Right atrium auricular region (tissue), 2 donors: ENCODE measurements around the gene FOXP1. TPM values are rescaled to one million over a fixed set of nuclear protein-coding genes. Genes with fewer than 3 reads are reported as not detected.

Source experiments
- DNase-seq: peaks from one replicate; pipeline ENCODE4 v3.0.0-alpha.2; 2019; ENCODE audit warnings: low spot score
- H3K27ac ChIP-seq, 2 donors: fragments of 200-600 bp; sonication (generic); 1 replicate in 1 of 2; 2 replicates in 1 of 2; pipeline ENCODE4 v1.5.1; 2016 to 2019
- H3K27me3 ChIP-seq, 2 donors: fragments of 200-600 bp; sonication (generic); one replicate each; pipeline versions ENCODE4 v1.5.1 to v1.6.0; 2017 to 2019
- H3K36me3 ChIP-seq: fragments of 200-600 bp; sonication (generic); one replicate; pipeline ENCODE4 v1.5.1; 2016
- H3K4me1 ChIP-seq, 2 donors: fragments of 200-600 bp; sonication (generic); one replicate each; pipeline versions ENCODE4 v1.5.1 to v1.6.0; 2017 to 2019
- H3K4me3 ChIP-seq, 2 donors: fragments of 200-600 bp; sonication (generic); 1 replicate in 1 of 2; 2 replicates in 1 of 2; pipeline ENCODE4 v1.5.1; 2017 to 2019; ENCODE audit warnings: mild to moderate bottlenecking in 1 of 2, moderate library complexity in 1 of 2
- H3K9me3 ChIP-seq, 2 donors: fragments of 200-600 bp; sonication (generic); one replicate each; pipeline ENCODE4 v1.5.1; 2019
- total RNA-seq, 2 donors: library from RNA; depleted of rRNA; stranded (reverse); fragments of >200 nt; gene quantifications; one replicate each; pipeline ENCODE4 v1.1.0, GENCODE V29; 2016
- TF ChIP-seq, protein P1 (sequence below), 2 donors: fragments of 200-600 bp; sonication (generic); IDR thresholded peaks; one replicate each; pipeline ENCODE4 v1.5.1; 2019; ENCODE audit warnings: antibody characterized with exemption in 2 of 2

Gene FOXP1
- total RNA-seq, 2 donors from 2014 or later = 39.2 to 59.0 TPM

DNA sequence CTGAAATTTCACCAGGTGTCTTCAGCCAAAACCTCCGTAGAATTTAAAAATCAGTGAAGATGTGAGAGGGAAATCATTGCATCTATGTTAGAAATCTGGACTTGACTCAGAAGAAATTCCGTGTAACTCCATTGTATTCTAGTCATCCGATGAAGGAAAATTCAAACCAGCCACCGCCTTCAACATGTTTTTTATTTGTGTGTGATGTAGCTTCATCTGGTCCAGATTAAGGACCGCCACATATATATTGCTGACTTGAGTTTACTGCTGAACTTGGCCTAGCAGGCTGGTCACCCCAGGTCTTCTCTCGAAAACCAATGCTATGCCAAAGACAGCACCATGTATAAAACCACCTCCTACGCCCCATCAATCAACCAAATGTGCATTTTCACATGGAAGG, 120.9 kb downstream of the FOXP1 start:
- TF ChIP-seq, protein P1, sequence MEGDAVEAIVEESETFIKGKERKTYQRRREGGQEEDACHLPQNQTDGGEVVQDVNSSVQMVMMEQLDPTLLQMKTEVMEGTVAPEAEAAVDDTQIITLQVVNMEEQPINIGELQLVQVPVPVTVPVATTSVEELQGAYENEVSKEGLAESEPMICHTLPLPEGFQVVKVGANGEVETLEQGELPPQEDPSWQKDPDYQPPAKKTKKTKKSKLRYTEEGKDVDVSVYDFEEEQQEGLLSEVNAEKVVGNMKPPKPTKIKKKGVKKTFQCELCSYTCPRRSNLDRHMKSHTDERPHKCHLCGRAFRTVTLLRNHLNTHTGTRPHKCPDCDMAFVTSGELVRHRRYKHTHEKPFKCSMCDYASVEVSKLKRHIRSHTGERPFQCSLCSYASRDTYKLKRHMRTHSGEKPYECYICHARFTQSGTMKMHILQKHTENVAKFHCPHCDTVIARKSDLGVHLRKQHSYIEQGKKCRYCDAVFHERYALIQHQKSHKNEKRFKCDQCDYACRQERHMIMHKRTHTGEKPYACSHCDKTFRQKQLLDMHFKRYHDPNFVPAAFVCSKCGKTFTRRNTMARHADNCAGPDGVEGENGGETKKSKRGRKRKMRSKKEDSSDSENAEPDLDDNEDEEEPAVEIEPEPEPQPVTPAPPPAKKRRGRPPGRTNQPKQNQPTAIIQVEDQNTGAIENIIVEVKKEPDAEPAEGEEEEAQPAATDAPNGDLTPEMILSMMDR (IDR thresholded peaks at IDR 0.05) = no peak
- Histone ChIP-seq H3K9me3 (no peaks in the 10 kb centered on the region), H3K4me3 (no peak overlapping the region), H3K27me3 (no peaks in the 10 kb centered on the region), H3K36me3 (no peaks in the 10 kb centered on the region), H3K4me1 (peaks cover 0 to 11% of the 10 kb centered on the region in 2 donors), H3K27ac (no peak overlapping the region)
- no peak for DNase-seq

DNA sequence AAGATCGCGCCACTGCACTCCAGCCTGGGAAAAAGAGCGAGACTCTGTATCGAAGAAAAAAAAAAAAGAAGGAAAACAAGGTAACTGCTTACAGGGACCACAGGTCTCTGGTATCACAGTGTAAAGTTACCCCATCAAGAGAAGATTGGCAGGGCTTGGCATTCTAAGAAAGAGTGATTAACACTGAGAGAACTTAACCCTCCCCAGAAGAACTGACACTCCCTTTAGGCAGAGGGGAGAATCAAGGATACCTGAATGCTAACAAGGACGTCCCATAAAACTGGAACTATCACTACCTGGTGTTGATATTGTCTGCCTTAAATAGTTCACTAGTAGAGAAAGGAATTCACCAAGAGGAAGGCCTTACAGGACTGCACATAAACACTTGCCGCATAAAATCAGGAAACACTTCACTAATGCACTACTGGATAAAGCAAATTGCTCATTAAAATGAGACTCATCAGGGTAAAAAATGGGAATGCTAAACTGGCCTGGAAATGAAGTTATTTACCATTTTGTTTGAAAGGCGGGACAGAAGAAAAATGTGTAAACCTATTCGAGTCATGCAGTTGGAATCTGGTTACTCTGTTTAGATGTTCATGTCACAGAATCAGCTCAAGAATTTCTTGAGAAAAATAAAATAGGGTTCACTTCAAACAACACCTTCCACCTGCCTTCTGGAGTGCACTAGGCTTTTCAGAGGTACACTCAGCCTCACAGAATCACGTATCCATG, 121.6 kb downstream of the FOXP1 start:
- Histone ChIP-seq H3K4me1 (peaks cover 0 to 11% of the 10 kb centered on the region in 2 donors), H3K4me3 (no peak overlapping the region), H3K9me3 (no peaks in the 10 kb centered on the region), H3K27ac (no peak overlapping the region), H3K27me3 (no peaks in the 10 kb centered on the region), H3K36me3 (no peaks in the 10 kb centered on the region)
- TF ChIP-seq, protein P1 (IDR thresholded peaks at IDR 0.05) = no peak
- DNase-seq = no peak

DNA sequence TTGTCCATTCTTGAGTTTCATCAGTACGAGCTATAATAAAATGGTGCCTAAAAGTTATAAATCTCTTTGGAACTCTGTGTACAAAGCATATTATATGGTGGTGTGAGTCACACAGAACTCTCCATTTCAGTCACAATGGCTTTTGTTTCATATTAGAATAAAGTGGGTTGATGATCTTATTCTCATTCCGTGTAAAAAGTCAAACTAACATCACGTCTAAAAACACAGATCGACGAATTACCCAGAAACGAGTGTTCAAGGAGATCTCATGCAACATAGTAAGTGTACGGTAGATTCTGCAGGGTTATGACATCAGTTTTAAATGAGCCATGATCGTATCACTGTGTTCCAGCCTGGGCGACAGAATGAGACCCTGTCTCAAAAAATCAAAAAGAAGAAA, 122.4 kb downstream of the FOXP1 start:
- Histone ChIP-seq H3K4me1 (peaks cover 0 to 3% of the 10 kb centered on the region in 2 donors), H3K27ac (no peak overlapping the region), H3K4me3 (no peak overlapping the region), H3K36me3 (no peaks in the 10 kb centered on the region), H3K9me3 (no peaks in the 10 kb centered on the region), H3K27me3 (no peaks in the 10 kb centered on the region)
- TF ChIP-seq, protein P1 (IDR thresholded peaks at IDR 0.05) = no peak
- DNase-seq = no peak

DNA sequence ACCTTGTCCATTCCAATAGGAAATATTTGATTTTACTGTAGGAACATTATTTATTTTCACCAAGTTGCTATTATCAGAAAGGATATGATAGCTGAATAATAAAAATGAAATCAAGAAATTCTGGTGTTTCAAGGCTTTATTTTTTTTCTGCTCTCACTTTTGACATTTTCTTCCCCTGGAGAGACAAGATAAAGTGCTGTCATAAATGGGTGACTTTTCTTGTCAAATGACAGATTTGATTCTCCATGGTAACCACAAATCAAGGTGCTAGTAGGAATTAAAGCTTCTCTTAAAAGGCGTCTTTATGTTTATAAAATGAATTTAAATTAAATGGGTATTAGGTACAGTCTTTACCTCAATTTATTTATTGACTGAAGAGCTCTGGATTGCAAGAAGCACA, 124.6 kb downstream of the FOXP1 start:
- H3K27ac ChIP-seq = no peak overlapping the region
- H3K9me3 ChIP-seq = no peaks in the 10 kb centered on the region
- H3K36me3 ChIP-seq = no peaks in the 10 kb centered on the region
- no peak for DNase-seq
- H3K4me3 ChIP-seq = no peak overlapping the region
- no peaks in the 10 kb centered on the region for H3K27me3 ChIP-seq
- TF ChIP-seq, protein P1 (IDR thresholded peaks at IDR 0.05) = no peak
- H3K4me1 ChIP-seq = no peaks in the 10 kb centered on the region

DNA sequence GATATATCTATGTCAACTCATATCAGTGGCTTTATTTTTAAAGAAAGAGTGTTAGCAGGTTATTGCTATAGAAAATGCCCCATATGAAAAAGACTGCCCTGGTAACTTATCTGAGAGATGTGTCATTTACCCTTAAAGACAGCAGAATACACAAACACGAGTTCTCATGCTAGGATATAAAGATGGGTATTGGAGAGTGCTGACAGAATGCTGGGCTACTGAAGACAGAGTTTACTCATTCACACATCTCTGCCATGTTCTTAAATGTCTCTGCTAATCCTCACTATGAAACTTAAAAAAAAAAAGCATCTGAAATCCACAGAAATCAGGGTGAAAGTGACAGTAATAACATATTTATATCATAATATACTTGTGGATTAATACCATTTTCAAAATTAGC, 126.7 kb downstream of the FOXP1 start:
- H3K4me1 ChIP-seq = no peaks in the 10 kb centered on the region
- H3K36me3 ChIP-seq = no peaks in the 10 kb centered on the region
- no peak for DNase-seq
- TF ChIP-seq, protein P1 (IDR thresholded peaks at IDR 0.05) = no peak
- no peak overlapping the region for H3K4me3 ChIP-seq
- no peaks in the 10 kb centered on the region for H3K9me3 ChIP-seq
- no peaks in the 10 kb centered on the region for H3K27me3 ChIP-seq
- H3K27ac ChIP-seq = no peak overlapping the region

DNA sequence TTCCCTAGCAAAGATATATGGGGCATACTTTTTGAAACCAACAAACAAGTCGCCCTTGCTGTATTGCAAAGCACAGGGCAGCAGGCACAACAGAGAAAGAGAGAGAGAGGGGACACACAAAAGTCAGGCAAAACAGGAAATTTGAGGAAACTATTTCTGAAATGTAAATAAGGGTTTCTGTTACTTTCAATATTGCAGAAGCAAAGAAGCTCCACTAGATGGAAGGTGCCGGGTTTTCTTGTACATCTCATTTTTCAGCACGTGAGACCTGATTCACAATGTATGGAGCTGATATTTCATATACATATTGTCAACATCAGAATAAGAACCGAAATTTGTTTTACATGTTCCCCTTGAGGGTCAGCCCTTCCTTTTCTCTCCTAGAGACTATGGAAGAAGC, 127.4 kb downstream of the FOXP1 start:
- no peak overlapping the region for H3K27ac ChIP-seq
- no peaks in the 10 kb centered on the region for H3K9me3 ChIP-seq
- no peak for DNase-seq
- H3K27me3 ChIP-seq = no peaks in the 10 kb centered on the region
- TF ChIP-seq, protein P1 (IDR thresholded peaks at IDR 0.05) = no peak
- no peaks in the 10 kb centered on the region for H3K4me1 ChIP-seq
- no peak overlapping the region for H3K4me3 ChIP-seq
- no peaks in the 10 kb centered on the region for H3K36me3 ChIP-seq
